AG10803 (cell line): ENCODE measurements around the gene TADA3.
A peak's percentile ranks its signal among the peaks of the same experiment; 100 is the strongest.

Experiments used
- DNase-seq: peaks from one replicate; pipeline ENCODE4 v3.0.0; 2010; ENCODE audit warnings: low read depth
- H3K4me3 ChIP-seq: 2 replicates; pipeline ENCODE4 v1.5.1; 2011; ENCODE audit warnings: mild to moderate bottlenecking, low read length, control low read depth
- CTCF ChIP-seq: conservative IDR thresholded peaks from 2 replicates; pipeline ENCODE4 v1.5.1; 2011; ENCODE audit warnings: mild to moderate bottlenecking, low read length, control low read depth, inconsistent platforms

TADA3 gene

DNA sequence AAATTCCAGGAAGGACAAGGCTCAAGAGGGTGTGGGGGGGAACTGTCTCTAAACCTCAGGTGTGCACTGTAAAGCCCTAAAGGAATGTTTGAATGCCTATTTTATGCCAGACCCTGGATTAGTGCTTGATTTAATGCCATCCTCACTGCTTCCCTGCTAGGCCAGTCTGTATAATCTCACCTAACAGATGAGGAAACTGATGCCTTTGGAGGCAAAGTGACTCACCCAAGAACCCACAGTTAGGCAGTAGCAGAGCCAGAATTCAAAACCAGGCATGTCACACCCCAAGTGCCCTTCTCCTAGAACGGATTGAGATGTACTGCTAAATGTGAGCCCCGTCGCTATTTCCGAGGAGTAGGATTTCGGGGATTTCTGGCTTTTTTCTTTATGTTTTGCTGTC lies 30.4 kb downstream of the TADA3 start:
- H3K4me3 ChIP-seq: no peak overlapping the region
- TF ChIP-seq CTCF: no peak
- DNase-seq: no peak

DNA sequence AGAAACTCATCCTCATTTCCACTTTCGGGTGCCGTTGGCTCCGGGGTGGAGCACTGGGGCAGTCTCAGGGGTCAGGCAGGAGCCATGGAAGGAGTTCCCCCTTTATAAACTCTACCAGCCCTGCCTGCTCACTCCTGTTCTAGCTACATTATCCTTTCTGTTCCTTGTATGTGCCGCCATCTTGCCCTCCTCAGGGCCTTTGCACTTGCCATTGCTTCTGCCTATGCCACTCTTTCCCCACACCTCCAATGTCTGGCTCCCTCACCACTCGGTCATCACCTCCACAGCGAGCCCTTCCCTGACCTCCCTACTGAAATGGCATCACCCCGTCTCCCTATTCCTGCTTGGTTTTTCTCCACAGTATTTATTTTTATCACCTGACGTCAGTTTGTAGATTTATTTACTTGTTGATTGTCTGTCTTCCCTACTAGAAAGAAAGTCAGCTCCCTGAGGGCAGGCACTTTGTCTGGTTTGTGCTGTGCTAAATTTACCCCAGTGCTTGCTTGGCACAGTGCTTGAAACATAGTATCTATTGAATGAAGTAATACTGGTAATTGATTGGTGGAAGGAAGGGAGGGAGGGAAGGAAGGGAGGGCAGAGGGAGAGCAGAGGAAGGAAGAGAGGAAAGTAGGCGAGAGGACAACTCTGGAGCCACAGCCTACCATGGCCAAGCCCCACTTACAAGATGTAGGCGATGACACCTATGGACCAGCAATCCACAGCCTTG lies 31.3 kb downstream of the TADA3 start:
- no peak for DNase-seq
- no peak overlapping the region for H3K4me3 ChIP-seq
- no peak for TF ChIP-seq CTCF

- no peak for DNase-seq
Measured at GRCh38 chr3:9757427-9757826, 34.8 kb downstream of the TADA3 start.

GRCh38 chr3:9754678-9755077 lies 37.6 kb downstream of the TADA3 start:
- H3K4me3 ChIP-seq: no peak overlapping the region
- TF ChIP-seq CTCF: no peak
- no peak for DNase-seq

More at GRCh38 chr3:9757427-9757826, 34.8 kb downstream of the TADA3 start:
- H3K4me3 ChIP-seq: no peak overlapping the region
- TF ChIP-seq CTCF: no peak

GRCh38 chr3:9750556-9751411 lies 41.5 kb downstream of the TADA3 start:
- no peak for TF ChIP-seq CTCF
- peak overlapping the region; percentile 93 for H3K4me3 ChIP-seq
- peak; percentile 33 for DNase-seq

GRCh38 chr3:9749645-9750555 lies 42.4 kb downstream of the TADA3 start, which contains the start of gene OGG1:
Gene OGG1, plus strand, starts transcription at chr3:9749952. Its CDS starts 335 bp downstream, at chr3:9750287.
- peak; percentile 98 for DNase-seq
- H3K4me3 ChIP-seq: peak within 1 kb of the TSS; percentile 93
- no peak for TF ChIP-seq CTCF
